GM10266 (cell line): ENCODE results near the gene RAF1.

ENCODE experiments used
- DNase-seq: peaks from one replicate; pipeline ENCODE4 v3.0.0; 2012; ENCODE audit errors: extremely low spot score
- TF ChIP-seq, protein P1 (sequence below): IDR thresholded peaks from 2 replicates; pipeline ENCODE4 v1.5.1; 2012; ENCODE audit warnings: mild to moderate bottlenecking, low read depth; ENCODE audit not compliant: control insufficient read depth, insufficient read depth; ENCODE audit errors: missing control alignments

The RAF1 gene

DNA sequence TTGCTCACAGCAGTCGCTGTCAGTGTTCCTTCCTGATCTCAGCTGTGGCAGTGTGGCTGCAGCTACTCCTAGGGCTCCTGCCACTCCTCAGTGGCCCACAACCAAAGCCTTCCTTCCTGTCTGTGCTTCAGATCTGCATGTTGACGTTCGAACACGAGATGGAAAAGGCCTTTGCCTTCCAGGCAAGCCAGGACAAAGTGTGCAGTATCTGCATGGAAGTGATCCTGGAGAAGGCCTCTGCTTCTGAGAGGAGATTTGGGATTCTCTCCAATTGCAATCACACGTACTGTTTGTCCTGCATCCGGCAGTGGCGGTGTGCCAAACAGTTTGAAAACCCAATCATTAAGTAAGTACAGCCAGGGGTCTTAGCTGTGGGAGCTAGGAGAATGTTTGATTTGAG is 89.3 kb downstream of the RAF1 start:
- TF ChIP-seq, protein P1, sequence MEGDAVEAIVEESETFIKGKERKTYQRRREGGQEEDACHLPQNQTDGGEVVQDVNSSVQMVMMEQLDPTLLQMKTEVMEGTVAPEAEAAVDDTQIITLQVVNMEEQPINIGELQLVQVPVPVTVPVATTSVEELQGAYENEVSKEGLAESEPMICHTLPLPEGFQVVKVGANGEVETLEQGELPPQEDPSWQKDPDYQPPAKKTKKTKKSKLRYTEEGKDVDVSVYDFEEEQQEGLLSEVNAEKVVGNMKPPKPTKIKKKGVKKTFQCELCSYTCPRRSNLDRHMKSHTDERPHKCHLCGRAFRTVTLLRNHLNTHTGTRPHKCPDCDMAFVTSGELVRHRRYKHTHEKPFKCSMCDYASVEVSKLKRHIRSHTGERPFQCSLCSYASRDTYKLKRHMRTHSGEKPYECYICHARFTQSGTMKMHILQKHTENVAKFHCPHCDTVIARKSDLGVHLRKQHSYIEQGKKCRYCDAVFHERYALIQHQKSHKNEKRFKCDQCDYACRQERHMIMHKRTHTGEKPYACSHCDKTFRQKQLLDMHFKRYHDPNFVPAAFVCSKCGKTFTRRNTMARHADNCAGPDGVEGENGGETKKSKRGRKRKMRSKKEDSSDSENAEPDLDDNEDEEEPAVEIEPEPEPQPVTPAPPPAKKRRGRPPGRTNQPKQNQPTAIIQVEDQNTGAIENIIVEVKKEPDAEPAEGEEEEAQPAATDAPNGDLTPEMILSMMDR = no peak
- DNase-seq = no peak

DNA sequence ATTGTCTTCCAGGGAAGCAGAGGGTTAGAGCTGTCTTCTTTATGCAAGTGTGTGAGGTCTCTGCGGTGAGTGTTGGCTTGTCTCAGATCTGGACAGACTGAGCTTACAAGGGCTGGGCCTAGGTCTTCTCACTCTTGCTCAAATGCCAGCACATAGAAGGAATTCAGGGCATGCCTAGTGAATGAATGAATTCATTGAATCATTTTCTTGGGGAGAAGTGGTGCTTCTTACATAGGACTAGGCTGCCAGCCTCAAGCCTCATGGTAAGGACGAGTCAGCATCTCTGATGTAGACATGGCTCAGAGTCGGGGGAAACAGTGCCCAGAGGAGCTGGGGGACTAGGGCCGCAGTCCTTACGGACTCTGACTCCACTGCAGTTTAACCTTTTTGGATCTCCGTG is 89.8 kb downstream of the RAF1 start:
- TF ChIP-seq, protein P1 = no peak
- no peak for DNase-seq

DNA sequence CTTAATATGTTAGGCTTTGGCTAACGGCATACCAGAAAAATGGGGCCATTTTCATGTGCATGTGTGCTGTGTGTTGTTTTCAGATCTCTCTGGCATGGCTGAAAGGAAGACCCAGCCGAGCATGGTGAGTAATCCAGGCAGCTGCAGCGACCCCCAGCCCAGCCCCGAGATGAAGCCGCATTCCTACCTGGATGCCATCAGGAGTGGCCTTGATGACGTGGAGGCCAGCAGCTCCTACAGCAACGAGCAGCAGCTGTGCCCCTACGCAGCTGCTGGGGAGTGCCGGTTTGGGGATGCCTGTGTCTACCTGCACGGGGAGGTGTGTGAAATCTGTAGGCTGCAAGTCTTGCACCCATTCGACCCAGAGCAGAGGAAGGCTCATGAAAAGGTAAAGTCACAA is 91.9 kb downstream of the RAF1 start:
- DNase-seq = no peak
- TF ChIP-seq, protein P1 = no peak

DNA sequence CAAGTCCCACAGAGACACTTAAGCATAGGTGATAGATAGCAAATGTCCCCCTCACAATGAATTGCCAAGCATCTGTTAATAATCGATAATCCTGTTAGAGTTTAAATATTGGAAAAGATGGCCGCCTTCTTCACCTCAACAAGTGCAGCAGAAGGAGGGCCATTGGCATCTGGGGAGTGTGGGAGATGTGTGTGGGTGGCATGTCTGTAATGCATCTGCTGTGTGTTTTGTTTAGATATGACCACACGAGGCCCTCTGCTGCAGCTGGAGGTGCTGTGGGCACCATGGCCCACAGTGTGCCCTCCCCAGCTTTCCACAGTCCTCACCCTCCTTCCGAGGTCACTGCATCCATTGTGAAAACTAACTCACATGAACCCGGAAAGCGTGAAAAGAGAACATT is 94.1 kb downstream of the RAF1 start:
- no peak for DNase-seq
- TF ChIP-seq, protein P1 = no peak

DNA sequence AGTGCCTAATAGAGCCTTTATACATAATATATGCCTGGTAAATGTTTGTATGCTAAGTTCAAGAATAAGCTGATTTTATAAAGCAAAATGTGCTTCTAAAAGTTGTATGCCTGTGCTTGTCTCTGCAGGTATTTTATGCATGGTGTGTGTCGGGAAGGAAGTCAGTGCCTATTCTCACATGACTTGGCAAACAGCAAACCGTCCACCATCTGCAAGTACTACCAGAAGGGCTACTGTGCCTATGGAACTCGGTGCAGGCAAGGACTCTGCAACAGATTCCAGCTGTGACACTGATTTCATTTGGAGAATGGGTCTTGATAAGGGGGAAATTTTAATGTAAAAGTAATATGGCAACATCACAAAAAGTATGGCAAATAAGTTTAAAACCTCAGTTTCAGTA is 95.2 kb downstream of the RAF1 start:
- no peak for DNase-seq
- TF ChIP-seq, protein P1 = no peak

DNA sequence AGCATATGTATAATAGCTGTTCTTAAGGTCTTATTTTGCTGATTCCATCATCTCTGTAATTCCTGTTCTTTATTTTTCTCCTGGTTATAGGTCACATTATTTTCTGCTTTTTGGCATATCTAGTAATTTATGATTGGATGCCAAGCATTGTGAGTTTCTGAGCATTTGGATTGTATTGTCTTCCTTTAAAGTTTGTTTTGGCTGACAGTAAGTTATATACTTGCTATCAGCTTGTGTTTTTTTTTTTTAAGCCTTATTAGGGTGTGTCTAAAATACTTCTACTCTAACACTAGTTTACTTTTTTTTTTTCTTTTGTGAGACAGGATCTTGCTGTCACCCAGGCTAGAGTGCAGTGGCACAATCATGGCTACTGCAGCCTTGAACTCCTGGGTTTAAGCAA is 96.9 kb downstream of the RAF1 start:
- no peak for DNase-seq
- TF ChIP-seq, protein P1 = no peak

DNA sequence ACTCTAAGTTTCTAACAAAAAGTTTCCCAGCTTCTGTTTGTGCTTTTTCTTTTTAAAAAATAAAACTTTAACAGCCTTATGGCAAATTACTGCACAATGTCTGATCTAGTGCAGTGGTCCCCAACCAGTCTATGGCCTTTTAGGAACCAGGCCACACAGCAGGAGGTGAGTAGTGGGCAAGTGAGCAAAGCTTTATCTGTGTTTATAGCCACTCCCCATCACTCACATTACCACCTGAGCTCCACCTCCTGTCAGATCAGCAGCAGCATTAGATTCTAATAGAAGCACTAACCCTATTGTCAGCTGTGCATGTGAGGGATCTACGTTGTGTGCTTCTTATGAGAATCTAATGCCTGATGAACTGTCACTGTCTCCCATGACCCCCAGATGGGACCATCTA is 101.5 kb downstream of the RAF1 start:
- TF ChIP-seq, protein P1 = no peak
- no peak for DNase-seq
